Mucosa of stomach (tissue), 1 donor: Measurements from ENCODE around the gene STPG4.
A peak's percentile ranks its signal among the peaks of the same experiment; 100 is the strongest.

ENCODE experiments used
- H3K27me3 ChIP-seq: one replicate; pipeline ENCODE4 v1.7.0; 2013; ENCODE audit warnings: mild to moderate bottlenecking, low read length; ENCODE audit not compliant: control insufficient read depth, insufficient read depth
- H3K36me3 ChIP-seq: one replicate; pipeline ENCODE4 v1.7.0; 2013; ENCODE audit warnings: low read length; ENCODE audit not compliant: control insufficient read depth, insufficient read depth
- H3K4me1 ChIP-seq: one replicate; pipeline ENCODE4 v1.7.0; 2013; ENCODE audit warnings: mild to moderate bottlenecking, low read length; ENCODE audit not compliant: control insufficient read depth, insufficient read depth
- H3K4me3 ChIP-seq: one replicate; pipeline ENCODE4 v1.7.0; 2013; ENCODE audit warnings: low read length
- H3K9ac ChIP-seq: one replicate; pipeline ENCODE4 v1.7.0; 2013; ENCODE audit warnings: mild to moderate bottlenecking, low read length, moderate library complexity
- H3K9me3 ChIP-seq: one replicate; pipeline ENCODE4 v1.7.0; 2013; ENCODE audit warnings: mild to moderate bottlenecking, low read length, moderate library complexity; ENCODE audit not compliant: control insufficient read depth
- donor health status: Pancreatic carcinoma.

STPG4 gene

DNA sequence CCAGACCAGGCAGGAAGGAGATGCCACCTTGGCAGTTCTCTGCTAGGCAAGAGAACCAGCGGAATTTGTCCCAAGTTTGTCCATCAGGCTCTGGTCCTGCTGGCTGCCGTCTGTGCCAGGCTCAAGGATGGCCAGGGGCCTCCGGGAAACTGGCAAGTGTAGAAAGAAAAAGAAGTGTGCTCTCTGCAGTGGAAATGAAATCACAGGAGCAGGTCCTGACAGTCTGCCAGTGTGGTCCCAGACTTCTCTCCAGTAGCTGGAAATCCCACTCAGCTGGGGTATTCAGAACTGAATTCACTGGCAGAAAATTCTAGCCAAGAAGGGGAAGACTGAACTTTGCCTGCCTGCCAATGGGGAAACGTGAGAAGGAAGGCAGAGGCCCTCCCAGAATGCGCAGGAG is 91.0 kb downstream of the STPG4 start:
- peaks cover 56% of the 10 kb centered on the region for H3K4me1 ChIP-seq
- peaks cover 5% of the 10 kb centered on the region for H3K36me3 ChIP-seq
- no peak overlapping the region for H3K4me3 ChIP-seq

DNA sequence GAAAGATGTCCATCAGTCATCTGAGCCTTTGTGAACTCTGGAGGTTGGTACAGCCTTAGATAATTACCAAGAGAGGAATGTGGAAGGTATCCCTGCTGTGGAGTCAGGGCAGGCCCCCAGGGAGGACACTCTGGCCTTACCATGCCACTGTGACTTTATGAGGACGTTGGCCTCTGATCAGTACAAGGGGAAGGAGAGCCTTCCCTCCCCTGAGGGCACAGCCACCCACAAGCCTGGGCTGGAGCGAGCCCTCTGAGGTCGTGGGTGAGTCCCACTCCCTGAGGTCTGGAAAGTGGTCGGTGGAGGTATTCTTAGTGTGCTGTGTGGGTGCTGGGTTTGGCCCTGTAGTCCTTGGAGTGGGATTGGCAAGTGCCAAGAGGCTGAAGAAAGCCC is 91.6 kb downstream of the STPG4 start:
- Histone ChIP-seq H3K9ac (no peak overlapping the region), H3K36me3 (peaks cover 5% of the 10 kb centered on the region), H3K4me3 (no peak overlapping the region), H3K9me3 (no peaks in the 10 kb centered on the region), H3K27me3 (no peaks in the 10 kb centered on the region), H3K4me1 (peaks cover 53% of the 10 kb centered on the region)

More for the DNA sequence above, 91.0 kb downstream of the STPG4 start:
- no peak overlapping the region for H3K9ac ChIP-seq
- no peaks in the 10 kb centered on the region for H3K27me3 ChIP-seq
- H3K9me3 ChIP-seq = no peaks in the 10 kb centered on the region

- Histone ChIP-seq H3K9ac (no peak overlapping the region), H3K4me3 (no peak overlapping the region), H3K36me3 (peaks cover 5% of the 10 kb centered on the region), H3K27me3 (no peaks in the 10 kb centered on the region), H3K9me3 (no peaks in the 10 kb centered on the region), H3K4me1 (peaks cover 53% of the 10 kb centered on the region)
Measured at GRCh38 chr2:47062681-47063537, 92.2 kb downstream of the STPG4 start.

GRCh38 chr2:47061944-47062678 is 93.0 kb downstream of the STPG4 start:
- H3K4me1 ChIP-seq = peaks cover 58% of the 10 kb centered on the region
- H3K9me3 ChIP-seq = no peaks in the 10 kb centered on the region
- no peak overlapping the region for H3K9ac ChIP-seq
- no peak overlapping the region for H3K4me3 ChIP-seq
- no peaks in the 10 kb centered on the region for H3K27me3 ChIP-seq
- peaks cover 2% of the 10 kb centered on the region for H3K36me3 ChIP-seq

- no peak overlapping the region for H3K9ac ChIP-seq
- H3K27me3 ChIP-seq = no peaks in the 10 kb centered on the region
- no peak overlapping the region for H3K4me3 ChIP-seq
- H3K36me3 ChIP-seq = no peaks in the 10 kb centered on the region
- H3K9me3 ChIP-seq = no peaks in the 10 kb centered on the region
- H3K4me1 ChIP-seq = peaks cover 62% of the 10 kb centered on the region
Measured at GRCh38 chr2:47060652-47061170, 94.4 kb downstream of the STPG4 start.

DNA sequence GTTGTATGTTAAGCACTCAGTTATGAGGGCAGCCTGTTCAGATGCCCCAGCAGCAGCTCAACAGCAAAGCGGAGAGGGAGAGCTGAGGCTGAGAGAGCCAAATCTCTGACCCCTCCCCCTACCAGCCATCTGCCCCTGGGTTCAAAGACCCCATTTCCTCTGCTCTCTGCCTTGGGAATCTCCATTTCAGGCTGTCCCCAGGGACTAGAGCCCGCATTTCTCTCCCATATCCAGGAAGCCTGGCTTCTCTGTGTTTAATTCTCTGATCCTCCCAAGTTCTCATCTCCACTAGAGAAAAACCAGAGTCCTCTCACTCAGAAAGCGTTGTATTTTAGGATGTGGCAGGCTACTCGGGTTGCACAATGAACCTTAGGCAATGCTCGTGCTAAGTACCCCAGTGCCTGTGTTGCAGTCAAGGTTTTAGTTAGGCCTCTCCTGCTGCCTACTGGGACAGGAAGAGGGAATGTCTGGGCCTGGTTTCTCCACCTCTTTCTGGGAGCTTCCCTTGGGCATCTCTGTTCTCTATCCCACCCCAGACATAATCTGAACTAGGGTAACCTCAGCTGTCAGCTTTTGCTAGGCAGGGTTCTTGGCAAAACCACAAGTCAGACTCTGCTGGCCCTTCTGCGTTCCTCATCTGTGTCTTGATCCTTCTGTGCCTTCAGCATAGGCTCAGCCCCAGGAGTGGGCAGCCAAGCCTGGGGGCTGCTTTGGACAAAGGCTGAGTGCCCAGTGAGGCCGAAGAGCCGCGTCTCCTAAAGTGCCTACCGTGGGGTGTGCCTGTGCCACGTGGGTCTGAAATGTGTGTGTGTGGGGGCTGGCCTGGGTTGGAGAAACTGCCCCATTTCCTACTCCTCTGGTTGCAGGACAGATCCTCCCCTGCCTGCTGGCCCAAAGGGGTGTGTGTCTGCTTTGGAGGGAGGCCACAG is 96.8 kb downstream of the STPG4 start:
- no peak overlapping the region for H3K4me3 ChIP-seq
- no peaks in the 10 kb centered on the region for H3K27me3 ChIP-seq
- H3K9me3 ChIP-seq = no peaks in the 10 kb centered on the region
- peak overlapping the region; percentile 28 for H3K9ac ChIP-seq
- peaks cover 50% of the 10 kb centered on the region for H3K4me1 ChIP-seq
- H3K36me3 ChIP-seq = no peaks in the 10 kb centered on the region

GRCh38 chr2:47057687-47058002 is 97.5 kb downstream of the STPG4 start:
- H3K36me3 ChIP-seq = no peaks in the 10 kb centered on the region
- H3K4me1 ChIP-seq = peaks cover 44% of the 10 kb centered on the region
- H3K9ac ChIP-seq = peak overlapping the region; percentile 28
- no peak overlapping the region for H3K4me3 ChIP-seq
- no peaks in the 10 kb centered on the region for H3K27me3 ChIP-seq
- H3K9me3 ChIP-seq = no peaks in the 10 kb centered on the region

GRCh38 chr2:47056868-47057686 is 98.0 kb downstream of the STPG4 start:
- peaks cover under 1% of the 10 kb centered on the region for H3K36me3 ChIP-seq
- H3K9ac ChIP-seq = peak overlapping the region; percentile 34
- H3K4me3 ChIP-seq = no peak overlapping the region
- no peaks in the 10 kb centered on the region for H3K9me3 ChIP-seq
- no peaks in the 10 kb centered on the region for H3K27me3 ChIP-seq
- H3K4me1 ChIP-seq = peaks cover 38% of the 10 kb centered on the region

DNA sequence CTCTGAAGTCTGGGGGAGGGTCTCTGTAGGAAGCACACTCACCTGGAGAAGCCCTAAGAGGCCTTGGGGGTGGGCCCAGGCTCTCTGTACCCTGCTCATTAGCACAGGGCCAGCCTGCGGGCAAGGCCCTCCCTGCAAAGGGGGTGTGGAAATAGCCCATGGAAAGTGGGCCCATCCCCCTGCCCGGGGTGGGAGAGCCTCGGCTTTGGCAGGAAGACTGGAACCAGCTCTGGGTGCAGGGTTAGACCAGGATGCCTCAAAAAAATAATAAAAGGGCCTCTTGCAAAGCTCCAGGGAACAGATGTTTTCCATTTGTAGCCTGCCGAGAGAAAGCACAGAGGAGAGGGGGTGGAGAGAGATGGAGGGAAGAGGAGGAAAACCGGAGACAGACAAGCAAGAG is 98.7 kb downstream of the STPG4 start:
- Histone ChIP-seq H3K4me1 (peaks cover 31% of the 10 kb centered on the region), H3K36me3 (peaks cover 8% of the 10 kb centered on the region), H3K9ac (no peak overlapping the region), H3K27me3 (no peaks in the 10 kb centered on the region), H3K4me3 (no peak overlapping the region), H3K9me3 (no peaks in the 10 kb centered on the region)

DNA sequence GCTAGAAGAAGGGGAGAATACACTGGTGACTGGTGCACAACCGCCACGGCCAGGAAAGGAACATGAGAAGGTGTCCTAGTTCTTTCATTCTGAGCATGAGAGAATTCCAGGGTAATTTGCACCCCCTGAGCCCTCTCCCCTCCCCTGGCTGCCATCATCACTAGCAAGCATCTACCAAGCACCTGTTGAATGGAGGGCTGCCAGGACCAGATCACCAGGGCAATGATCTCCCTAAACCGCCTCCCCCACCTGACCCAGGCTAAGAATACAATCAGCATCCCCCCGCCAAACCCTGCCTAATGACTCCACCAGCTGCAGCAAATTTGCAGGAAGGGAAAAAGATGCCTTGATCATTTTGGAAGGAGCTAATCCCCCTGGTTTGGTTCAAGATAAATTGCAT is 100.2 kb downstream of the STPG4 start:
- H3K36me3 ChIP-seq = peaks cover 9% of the 10 kb centered on the region
- H3K4me3 ChIP-seq = no peak overlapping the region
- H3K27me3 ChIP-seq = no peaks in the 10 kb centered on the region
- no peak overlapping the region for H3K9ac ChIP-seq
- H3K9me3 ChIP-seq = no peaks in the 10 kb centered on the region
- H3K4me1 ChIP-seq = peaks cover 28% of the 10 kb centered on the region

GRCh38 chr2:47054036-47054555 is 101.0 kb downstream of the STPG4 start:
- Histone ChIP-seq H3K27me3 (no peaks in the 10 kb centered on the region), H3K9me3 (no peaks in the 10 kb centered on the region), H3K4me1 (peaks cover 28% of the 10 kb centered on the region), H3K9ac (no peak overlapping the region), H3K4me3 (no peak overlapping the region), H3K36me3 (peaks cover 9% of the 10 kb centered on the region)
